H1 (cell line): ENCODE data around the gene PMEPA1. TPM values are rescaled to one million over a fixed set of nuclear protein-coding genes. Genes with fewer than 3 reads are reported as not detected.

Experiments
- ATF2 ChIP-seq: IDR thresholded peaks from 2 replicates; pipeline ENCODE4 v1.6.1; 2012; ENCODE audit warnings: low read length, inconsistent platforms
- BACH1 ChIP-seq: IDR thresholded peaks from 2 replicates; pipeline ENCODE4 v1.6.1; 2012; ENCODE audit warnings: low read length, improper control_type of control experiment
- CBX8 ChIP-seq: fragments of 300-800, 300-1000 bp; sonication (generic); IDR thresholded peaks from 2 replicates; pipeline ENCODE4 v1.7.1; 2016; ENCODE audit warnings: low read depth, low read length, borderline replicate concordance
- HDAC2 ChIP-seq, 2 experiments: fragments of 300-600 bp in 1 of 2; sonication (generic) in 1 of 2; IDR thresholded peaks; 2 replicates each; pipeline ENCODE4 v1.6.1; 2011 to 2012; ENCODE audit warnings: low read depth in 2 of 2, low read length in 2 of 2, mild to moderate bottlenecking in 2 of 2, moderate library complexity in 2 of 2, borderline replicate concordance in 1 of 2, inconsistent platforms in 1 of 2
- PHF8 ChIP-seq: fragments of 200-600 bp; sonication (generic); conservative IDR thresholded peaks from 2 replicates; pipeline ENCODE4 v1.7.1; 2012; ENCODE audit warnings: low read depth, mild to moderate bottlenecking, inconsistent platforms, low read length, moderate library complexity
- SIN3A ChIP-seq, 2 experiments: IDR thresholded peaks in 1 of 2; conservative IDR thresholded peaks in 1 of 2; 2 replicates each; pipeline ENCODE4 v1.6.1; 2011 to 2012; ENCODE audit warnings: low read length in 2 of 2, improper control_type of control experiment in 1 of 2, low read depth in 1 of 2, mild to moderate bottlenecking in 1 of 2
- SP1 ChIP-seq: IDR thresholded peaks from 2 replicates; pipeline ENCODE4 v1.6.1; 2011; ENCODE audit warnings: low read depth, low read length
- SP4 ChIP-seq: IDR thresholded peaks from 2 replicates; pipeline ENCODE4 v1.6.1; 2012; ENCODE audit warnings: low read length, inconsistent platforms
- SRF ChIP-seq: IDR thresholded peaks from 2 replicates; pipeline ENCODE4 v1.6.1; 2011; ENCODE audit warnings: mild to moderate bottlenecking, low read depth, low read length, moderate library complexity
- YY1 ChIP-seq: IDR thresholded peaks from 2 replicates; pipeline ENCODE4 v1.6.1; 2011; ENCODE audit warnings: low read depth, mild to moderate bottlenecking, low read length
- polyA plus RNA-seq, 7 experiments: library from polyadenylated mRNA; depleted of rRNA in 3 of 7; stranded (reverse) in 5 of 7; unstranded in 2 of 7; fragments of >200 nt in 5 of 7; fragments of 200-250 nt in 2 of 7; gene quantifications; 1 replicate in 5 of 7; 2 replicates in 1 of 7; 4 replicates in 1 of 7; pipeline versions ENCODE4 v1.2.1 to v1.2.3, GENCODE V29; 2011 to 2013; ENCODE audit warnings: missing spikeins in 2 of 7, mixed read lengths in 2 of 7
- total RNA-seq: library from RNA; stranded (reverse); fragmentation: NEBNext Ultra II Directional; extraction: Animal tissue kit (Norgen Biotek cat#: 25700); gene quantifications from 2 replicates; pipeline ENCODE4 v1.2.1, GENCODE V29; 2021
- TF ChIP-seq, protein P1 (sequence below): fragments of 300-600 bp; sonication (generic); IDR thresholded peaks from 2 replicates; pipeline ENCODE4 v1.7.1; 2012; ENCODE audit warnings: low read length, moderate library complexity, mild to moderate bottlenecking, inconsistent platforms; ENCODE audit not compliant: insufficient replicate concordance

PMEPA1 gene
- total and polyA plus RNA-seq, 2 of the 8 experiments (the other 6 are each of a cell fraction or from before 2014, with no cell fraction given): 12.7 to 20.5 TPM

GRCh38 chr20:57684808-57685140 lies 25.0 kb downstream of the PMEPA1 start (continued):
- TF ChIP-seq, protein P1, sequence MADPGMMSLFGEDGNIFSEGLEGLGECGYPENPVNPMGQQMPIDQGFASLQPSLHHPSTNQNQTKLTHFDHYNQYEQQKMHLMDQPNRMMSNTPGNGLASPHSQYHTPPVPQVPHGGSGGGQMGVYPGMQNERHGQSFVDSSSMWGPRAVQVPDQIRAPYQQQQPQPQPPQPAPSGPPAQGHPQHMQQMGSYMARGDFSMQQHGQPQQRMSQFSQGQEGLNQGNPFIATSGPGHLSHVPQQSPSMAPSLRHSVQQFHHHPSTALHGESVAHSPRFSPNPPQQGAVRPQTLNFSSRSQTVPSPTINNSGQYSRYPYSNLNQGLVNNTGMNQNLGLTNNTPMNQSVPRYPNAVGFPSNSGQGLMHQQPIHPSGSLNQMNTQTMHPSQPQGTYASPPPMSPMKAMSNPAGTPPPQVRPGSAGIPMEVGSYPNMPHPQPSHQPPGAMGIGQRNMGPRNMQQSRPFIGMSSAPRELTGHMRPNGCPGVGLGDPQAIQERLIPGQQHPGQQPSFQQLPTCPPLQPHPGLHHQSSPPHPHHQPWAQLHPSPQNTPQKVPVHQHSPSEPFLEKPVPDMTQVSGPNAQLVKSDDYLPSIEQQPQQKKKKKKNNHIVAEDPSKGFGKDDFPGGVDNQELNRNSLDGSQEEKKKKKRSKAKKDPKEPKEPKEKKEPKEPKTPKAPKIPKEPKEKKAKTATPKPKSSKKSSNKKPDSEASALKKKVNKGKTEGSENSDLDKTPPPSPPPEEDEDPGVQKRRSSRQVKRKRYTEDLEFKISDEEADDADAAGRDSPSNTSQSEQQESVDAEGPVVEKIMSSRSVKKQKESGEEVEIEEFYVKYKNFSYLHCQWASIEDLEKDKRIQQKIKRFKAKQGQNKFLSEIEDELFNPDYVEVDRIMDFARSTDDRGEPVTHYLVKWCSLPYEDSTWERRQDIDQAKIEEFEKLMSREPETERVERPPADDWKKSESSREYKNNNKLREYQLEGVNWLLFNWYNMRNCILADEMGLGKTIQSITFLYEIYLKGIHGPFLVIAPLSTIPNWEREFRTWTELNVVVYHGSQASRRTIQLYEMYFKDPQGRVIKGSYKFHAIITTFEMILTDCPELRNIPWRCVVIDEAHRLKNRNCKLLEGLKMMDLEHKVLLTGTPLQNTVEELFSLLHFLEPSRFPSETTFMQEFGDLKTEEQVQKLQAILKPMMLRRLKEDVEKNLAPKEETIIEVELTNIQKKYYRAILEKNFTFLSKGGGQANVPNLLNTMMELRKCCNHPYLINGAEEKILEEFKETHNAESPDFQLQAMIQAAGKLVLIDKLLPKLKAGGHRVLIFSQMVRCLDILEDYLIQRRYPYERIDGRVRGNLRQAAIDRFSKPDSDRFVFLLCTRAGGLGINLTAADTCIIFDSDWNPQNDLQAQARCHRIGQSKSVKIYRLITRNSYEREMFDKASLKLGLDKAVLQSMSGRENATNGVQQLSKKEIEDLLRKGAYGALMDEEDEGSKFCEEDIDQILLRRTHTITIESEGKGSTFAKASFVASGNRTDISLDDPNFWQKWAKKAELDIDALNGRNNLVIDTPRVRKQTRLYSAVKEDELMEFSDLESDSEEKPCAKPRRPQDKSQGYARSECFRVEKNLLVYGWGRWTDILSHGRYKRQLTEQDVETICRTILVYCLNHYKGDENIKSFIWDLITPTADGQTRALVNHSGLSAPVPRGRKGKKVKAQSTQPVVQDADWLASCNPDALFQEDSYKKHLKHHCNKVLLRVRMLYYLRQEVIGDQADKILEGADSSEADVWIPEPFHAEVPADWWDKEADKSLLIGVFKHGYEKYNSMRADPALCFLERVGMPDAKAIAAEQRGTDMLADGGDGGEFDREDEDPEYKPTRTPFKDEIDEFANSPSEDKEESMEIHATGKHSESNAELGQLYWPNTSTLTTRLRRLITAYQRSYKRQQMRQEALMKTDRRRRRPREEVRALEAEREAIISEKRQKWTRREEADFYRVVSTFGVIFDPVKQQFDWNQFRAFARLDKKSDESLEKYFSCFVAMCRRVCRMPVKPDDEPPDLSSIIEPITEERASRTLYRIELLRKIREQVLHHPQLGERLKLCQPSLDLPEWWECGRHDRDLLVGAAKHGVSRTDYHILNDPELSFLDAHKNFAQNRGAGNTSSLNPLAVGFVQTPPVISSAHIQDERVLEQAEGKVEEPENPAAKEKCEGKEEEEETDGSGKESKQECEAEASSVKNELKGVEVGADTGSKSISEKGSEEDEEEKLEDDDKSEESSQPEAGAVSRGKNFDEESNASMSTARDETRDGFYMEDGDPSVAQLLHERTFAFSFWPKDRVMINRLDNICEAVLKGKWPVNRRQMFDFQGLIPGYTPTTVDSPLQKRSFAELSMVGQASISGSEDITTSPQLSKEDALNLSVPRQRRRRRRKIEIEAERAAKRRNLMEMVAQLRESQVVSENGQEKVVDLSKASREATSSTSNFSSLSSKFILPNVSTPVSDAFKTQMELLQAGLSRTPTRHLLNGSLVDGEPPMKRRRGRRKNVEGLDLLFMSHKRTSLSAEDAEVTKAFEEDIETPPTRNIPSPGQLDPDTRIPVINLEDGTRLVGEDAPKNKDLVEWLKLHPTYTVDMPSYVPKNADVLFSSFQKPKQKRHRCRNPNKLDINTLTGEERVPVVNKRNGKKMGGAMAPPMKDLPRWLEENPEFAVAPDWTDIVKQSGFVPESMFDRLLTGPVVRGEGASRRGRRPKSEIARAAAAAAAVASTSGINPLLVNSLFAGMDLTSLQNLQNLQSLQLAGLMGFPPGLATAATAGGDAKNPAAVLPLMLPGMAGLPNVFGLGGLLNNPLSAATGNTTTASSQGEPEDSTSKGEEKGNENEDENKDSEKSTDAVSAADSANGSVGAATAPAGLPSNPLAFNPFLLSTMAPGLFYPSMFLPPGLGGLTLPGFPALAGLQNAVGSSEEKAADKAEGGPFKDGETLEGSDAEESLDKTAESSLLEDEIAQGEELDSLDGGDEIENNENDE: no peak
- no peak for TF ChIP-seq SIN3A (conservative IDR thresholded peaks at IDR 0.05 in 1 of 2, IDR thresholded peaks at IDR 0.05 in 1 of 2; ENCODE audit: low read depth in 1 of 2, low read length in 2 of 2)
- TF ChIP-seq SP4: no peak
- no peak for TF ChIP-seq SRF
- TF ChIP-seq ATF2: no peak
- no peak for TF ChIP-seq SP1
- no peak for TF ChIP-seq BACH1
- no peak for TF ChIP-seq CBX8
- TF ChIP-seq YY1: no peak
- no peak for TF ChIP-seq PHF8
- no peak for TF ChIP-seq HDAC2 (IDR thresholded peaks at IDR 0.05; ENCODE audit: borderline replicate concordance in 1 of 2, low read depth in 2 of 2, low read length in 2 of 2)
